Ascending aorta (tissue), 2 donors: ENCODE results near the gene NAA38. TPM values are rescaled to one million over a fixed set of nuclear protein-coding genes. Genes with fewer than 3 reads are reported as not detected.
A peak's percentile ranks its signal among the peaks of the same experiment; 100 is the strongest.

ENCODE experiments used
- DNase-seq, 2 donors: peaks; one replicate each; pipeline ENCODE4 v3.0.0-alpha.2; 2019; ENCODE audit warnings: low spot score in 2 of 2
- H3K27ac ChIP-seq, 2 donors: fragments of 200-600 bp; sonication (generic); one replicate each; pipeline ENCODE4 v1.5.1; 2016 to 2017; ENCODE audit warnings: mild to moderate bottlenecking in 1 of 2
- H3K27me3 ChIP-seq: fragments of 200-600 bp; sonication (generic); one replicate; pipeline ENCODE4 v1.5.1; 2017
- H3K36me3 ChIP-seq, 2 donors: fragments of 200-600 bp; sonication (generic); one replicate each; pipeline ENCODE4 v1.5.1; 2016
- H3K4me1 ChIP-seq, 2 donors: fragments of 200-600 bp; sonication (generic); one replicate each; pipeline ENCODE4 v1.5.1; 2016 to 2017; ENCODE audit warnings: mild to moderate bottlenecking in 1 of 2
- H3K4me3 ChIP-seq, 2 donors: fragments of 200-600 bp; sonication (generic); one replicate each; pipeline ENCODE4 v1.5.1; 2016 to 2017; ENCODE audit warnings: mild to moderate bottlenecking in 1 of 2
- H3K9me3 ChIP-seq, 2 donors: fragments of 200-600 bp; sonication (generic); one replicate each; pipeline ENCODE4 v1.5.1; 2016
- CTCF ChIP-seq, 3 experiments: fragments of 200-600 bp in 2 of 3; fragments of 450-650 bp in 1 of 3; sonication (generic) in 2 of 3; IDR thresholded peaks; one replicate each; pipeline ENCODE4 v1.5.1; 2016 to 2019; ENCODE audit warnings: antibody characterized with exemption in 3 of 3, mild to moderate bottlenecking in 1 of 3, moderate library complexity in 1 of 3
- intact Hi-C: fragments of 100-400 bp; cut with DNase I; formaldehyde crosslinking; loops from one replicate; pipeline ENCODE4 v1.15.1; 2023
- total RNA-seq: library from RNA; depleted of rRNA; stranded (reverse); fragments of >200 nt; gene quantifications from one replicate; pipeline ENCODE4 v1.1.0, GENCODE V29; 2016

The NAA38 gene
- total RNA-seq, 1 donor from 2014 or later: 59.0 TPM

- Histone ChIP-seq H3K9me3 (no peaks in the 10 kb centered on the region), H3K36me3 (peaks cover 13 to 30% of the 10 kb centered on the region in 2 donors), H3K4me3 (no peak overlapping the region), H3K27ac (no peak overlapping the region), H3K27me3 (no peaks in the 10 kb centered on the region), H3K4me1 (peaks cover 12 to 28% of the 10 kb centered on the region in 2 donors)
- intact Hi-C loops: loop anchor here (10.0 kb wide), 1 partner anchor 369 kb away; the partner anchor contains the start of genes POLR2A and SLC35G6
- DNase-seq: no peak
- TF ChIP-seq CTCF (IDR thresholded peaks at IDR 0.05): no peak
Measured at GRCh38 chr17:7854078-7854777, 3.1 kb downstream of the NAA38 start.

GRCh38 chr17:7853691-7854038 lies 3.7 kb downstream of the NAA38 start:
- intact Hi-C loops: loop anchor here (10.0 kb wide), 1 partner anchor 369 kb away; the partner anchor contains the start of genes POLR2A and SLC35G6
- Histone ChIP-seq H3K27ac (no peak overlapping the region), H3K36me3 (peaks cover 19 to 36% of the 10 kb centered on the region in 2 donors), H3K27me3 (no peaks in the 10 kb centered on the region), H3K4me3 (no peak overlapping the region), H3K4me1 (peaks cover 12 to 24% of the 10 kb centered on the region in 2 donors), H3K9me3 (no peaks in the 10 kb centered on the region)
- no peak for TF ChIP-seq CTCF (IDR thresholded peaks at IDR 0.05)
- no peak for DNase-seq

- no peak for DNase-seq
- Histone ChIP-seq H3K27ac (no peak overlapping the region), H3K9me3 (no peaks in the 10 kb centered on the region), H3K36me3 (peaks cover 24 to 42% of the 10 kb centered on the region in 2 donors), H3K27me3 (no peaks in the 10 kb centered on the region), H3K4me1 (peaks cover 12 to 19% of the 10 kb centered on the region in 2 donors), H3K4me3 (no peak overlapping the region)
- no peak for TF ChIP-seq CTCF (IDR thresholded peaks at IDR 0.05)
- intact Hi-C loops: loop anchor here (10.0 kb wide), 1 partner anchor 368 kb away; the partner anchor contains the start of genes POLR2A and SLC35G6
Measured at GRCh38 chr17:7852919-7853690, 4.3 kb downstream of the NAA38 start.

- DNase-seq: no peak
- Histone ChIP-seq H3K36me3 (peaks cover 32 to 50% of the 10 kb centered on the region in 2 donors), H3K4me1 (peaks cover 12 to 18% of the 10 kb centered on the region in 2 donors), H3K27me3 (no peaks in the 10 kb centered on the region), H3K4me3 (no peak overlapping the region), H3K9me3 (no peaks in the 10 kb centered on the region), H3K27ac (no peak overlapping the region)
- intact Hi-C loops: loop anchor here (10.0 kb wide), 1 partner anchor 367 kb away; the partner anchor contains the start of genes POLR2A and SLC35G6
- no peak for TF ChIP-seq CTCF (IDR thresholded peaks at IDR 0.05)
Measured at GRCh38 chr17:7852262-7852670, 5.1 kb downstream of the NAA38 start.

- H3K4me3 ChIP-seq: peak overlapping the region in 1 of 2 donors; percentile 41
- peak in 1 of 2 donors; percentile 91 for DNase-seq
- peak; percentile 98 to 99 (median 99) for TF ChIP-seq CTCF (IDR thresholded peaks at IDR 0.05)
- no peaks in the 10 kb centered on the region for H3K9me3 ChIP-seq
- H3K4me1 ChIP-seq: peaks cover 12 to 18% of the 10 kb centered on the region in 2 donors
- peaks cover 38 to 56% of the 10 kb centered on the region in 2 donors for H3K36me3 ChIP-seq
- intact Hi-C loops: loop anchor here (1.0 to 10.0 kb wide), 3 partner anchors 29 to 367 kb away; partner anchors contain the start of genes POLR2A and SLC35G6
- no peak overlapping the region for H3K27ac ChIP-seq
- H3K27me3 ChIP-seq: no peaks in the 10 kb centered on the region
Measured at GRCh38 chr17:7851438-7852261, 5.7 kb downstream of the NAA38 start.
